ENCODE results near the gene ARHGAP23. TPM values are rescaled to one million over a fixed set of nuclear protein-coding genes. Genes with fewer than 3 reads are reported as not detected.

The ARHGAP23 gene
- total and polyA plus RNA-seq, 2 experiments from 2014 or later = 21.4 to 150 TPM

DNA sequence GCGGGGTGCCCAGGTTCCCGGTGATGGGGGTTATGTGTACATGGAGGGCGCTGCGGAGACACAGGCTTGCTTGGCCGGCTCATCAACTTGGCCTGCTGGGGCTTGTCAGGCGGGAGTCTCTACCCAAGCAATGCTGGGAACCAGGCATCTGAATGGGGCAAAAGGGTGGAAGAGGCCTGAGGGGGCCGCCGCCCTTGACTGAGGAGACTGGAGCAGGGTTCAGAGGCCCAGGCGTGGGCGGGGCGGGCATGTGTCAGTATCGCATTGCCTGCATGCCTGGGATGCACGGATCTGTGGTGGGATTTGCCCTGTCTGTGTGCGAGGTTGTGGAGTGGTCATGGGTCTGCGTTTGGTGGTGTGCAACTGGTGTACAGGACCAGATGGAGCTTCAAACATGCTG is 21.1 kb downstream of the ARHGAP23 start (continued):
- TF ChIP-seq, protein P1, sequence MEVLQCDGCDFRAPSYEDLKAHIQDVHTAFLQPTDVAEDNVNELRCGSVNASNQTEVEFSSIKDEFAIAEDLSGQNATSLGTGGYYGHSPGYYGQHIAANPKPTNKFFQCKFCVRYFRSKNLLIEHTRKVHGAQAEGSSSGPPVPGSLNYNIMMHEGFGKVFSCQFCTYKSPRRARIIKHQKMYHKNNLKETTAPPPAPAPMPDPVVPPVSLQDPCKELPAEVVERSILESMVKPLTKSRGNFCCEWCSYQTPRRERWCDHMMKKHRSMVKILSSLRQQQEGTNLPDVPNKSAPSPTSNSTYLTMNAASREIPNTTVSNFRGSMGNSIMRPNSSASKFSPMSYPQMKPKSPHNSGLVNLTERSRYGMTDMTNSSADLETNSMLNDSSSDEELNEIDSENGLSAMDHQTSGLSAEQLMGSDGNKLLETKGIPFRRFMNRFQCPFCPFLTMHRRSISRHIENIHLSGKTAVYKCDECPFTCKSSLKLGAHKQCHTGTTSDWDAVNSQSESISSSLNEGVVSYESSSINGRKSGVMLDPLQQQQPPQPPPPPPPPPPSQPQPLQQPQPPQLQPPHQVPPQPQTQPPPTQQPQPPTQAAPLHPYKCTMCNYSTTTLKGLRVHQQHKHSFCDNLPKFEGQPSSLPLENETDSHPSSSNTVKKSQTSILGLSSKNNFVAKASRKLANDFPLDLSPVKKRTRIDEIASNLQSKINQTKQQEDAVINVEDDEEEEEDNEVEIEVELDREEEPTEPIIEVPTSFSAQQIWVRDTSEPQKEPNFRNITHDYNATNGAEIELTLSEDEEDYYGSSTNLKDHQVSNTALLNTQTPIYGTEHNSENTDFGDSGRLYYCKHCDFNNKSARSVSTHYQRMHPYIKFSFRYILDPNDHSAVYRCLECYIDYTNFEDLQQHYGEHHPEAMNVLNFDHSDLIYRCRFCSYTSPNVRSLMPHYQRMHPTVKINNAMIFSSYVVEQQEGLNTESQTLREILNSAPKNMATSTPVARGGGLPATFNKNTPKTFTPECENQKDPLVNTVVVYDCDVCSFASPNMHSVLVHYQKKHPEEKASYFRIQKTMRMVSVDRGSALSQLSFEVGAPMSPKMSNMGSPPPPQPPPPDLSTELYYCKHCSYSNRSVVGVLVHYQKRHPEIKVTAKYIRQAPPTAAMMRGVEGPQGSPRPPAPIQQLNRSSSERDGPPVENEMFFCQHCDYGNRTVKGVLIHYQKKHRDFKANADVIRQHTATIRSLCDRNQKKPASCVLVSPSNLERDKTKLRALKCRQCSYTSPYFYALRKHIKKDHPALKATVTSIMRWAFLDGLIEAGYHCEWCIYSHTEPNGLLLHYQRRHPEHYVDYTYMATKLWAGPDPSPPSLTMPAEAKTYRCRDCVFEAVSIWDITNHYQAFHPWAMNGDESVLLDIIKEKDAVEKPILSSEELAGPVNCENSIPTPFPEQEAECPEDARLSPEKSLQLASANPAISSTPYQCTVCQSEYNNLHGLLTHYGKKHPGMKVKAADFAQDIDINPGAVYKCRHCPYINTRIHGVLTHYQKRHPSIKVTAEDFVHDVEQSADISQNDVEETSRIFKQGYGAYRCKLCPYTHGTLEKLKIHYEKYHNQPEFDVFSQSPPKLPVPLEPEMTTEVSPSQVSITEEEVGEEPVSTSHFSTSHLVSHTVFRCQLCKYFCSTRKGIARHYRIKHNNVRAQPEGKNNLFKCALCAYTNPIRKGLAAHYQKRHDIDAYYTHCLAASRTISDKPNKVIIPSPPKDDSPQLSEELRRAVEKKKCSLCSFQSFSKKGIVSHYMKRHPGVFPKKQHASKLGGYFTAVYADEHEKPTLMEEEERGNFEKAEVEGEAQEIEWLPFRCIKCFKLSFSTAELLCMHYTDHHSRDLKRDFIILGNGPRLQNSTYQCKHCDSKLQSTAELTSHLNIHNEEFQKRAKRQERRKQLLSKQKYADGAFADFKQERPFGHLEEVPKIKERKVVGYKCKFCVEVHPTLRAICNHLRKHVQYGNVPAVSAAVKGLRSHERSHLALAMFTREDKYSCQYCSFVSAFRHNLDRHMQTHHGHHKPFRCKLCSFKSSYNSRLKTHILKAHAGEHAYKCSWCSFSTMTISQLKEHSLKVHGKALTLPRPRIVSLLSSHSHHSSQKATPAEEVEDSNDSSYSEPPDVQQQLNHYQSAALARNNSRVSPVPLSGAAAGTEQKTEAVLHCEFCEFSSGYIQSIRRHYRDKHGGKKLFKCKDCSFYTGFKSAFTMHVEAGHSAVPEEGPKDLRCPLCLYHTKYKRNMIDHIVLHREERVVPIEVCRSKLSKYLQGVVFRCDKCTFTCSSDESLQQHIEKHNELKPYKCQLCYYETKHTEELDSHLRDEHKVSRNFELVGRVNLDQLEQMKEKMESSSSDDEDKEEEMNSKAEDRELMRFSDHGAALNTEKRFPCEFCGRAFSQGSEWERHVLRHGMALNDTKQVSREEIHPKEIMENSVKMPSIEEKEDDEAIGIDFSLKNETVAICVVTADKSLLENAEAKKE (CRISPR knock-in tag; IDR thresholded peaks at IDR 0.05) = no peak

DNA sequence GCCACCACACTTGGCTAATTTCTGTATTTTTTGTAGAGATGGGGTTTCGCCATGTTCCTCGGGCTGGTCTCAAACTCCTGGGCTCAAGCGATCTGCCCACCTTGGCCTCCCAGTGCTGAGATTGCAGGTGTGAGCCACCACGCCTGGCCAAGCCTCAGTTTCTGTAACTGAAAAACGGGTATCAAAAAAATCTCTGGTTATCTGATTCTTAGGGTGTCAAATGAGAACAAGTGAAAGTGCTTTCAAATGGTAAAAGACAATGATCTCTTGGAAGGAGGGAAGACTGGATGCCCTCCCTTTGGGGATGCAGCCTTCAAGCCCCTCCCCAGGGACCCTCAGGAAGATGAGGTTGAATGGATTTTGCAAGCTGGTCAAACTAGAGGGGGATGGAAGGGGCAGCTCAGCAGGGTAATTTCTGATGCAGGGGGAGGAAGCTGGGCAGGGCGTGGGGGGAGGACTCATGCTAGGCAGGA is 22.3 kb downstream of the ARHGAP23 start:
- Mint-ChIP-seq H3K27me3 (ENCODE audit: insufficient read depth, low read depth, poor library complexity) (peaks cover 51% of the 10 kb centered on the region), H3K36me3 (ENCODE audit: low read depth) (peaks cover 19% of the 10 kb centered on the region), H3K27ac (peak overlapping the region; percentile 99), H3K4me1 (peaks cover 58% of the 10 kb centered on the region), H3K4me3 (peak overlapping the region; percentile 93), H3K9me3 (peaks cover 3% of the 10 kb centered on the region)
- H3K36me3 ChIP-seq (ENCODE audit: insufficient read depth) = no peaks in the 10 kb centered on the region; the same call in 1 of the 2 replicates
- ATAC-seq = no peak
- peaks cover 60% of the 10 kb centered on the region for H3K4me1 ChIP-seq (ENCODE audit: insufficient read depth)
- H2AFZ ChIP-seq = no peak overlapping the region
- H3K27ac ChIP-seq (ENCODE audit: low read depth) = peak overlapping the region; percentile 100
- peak overlapping the region; percentile 58 for H3K4me2 ChIP-seq
- no peaks in the 10 kb centered on the region for H3K9me2 ChIP-seq (ENCODE audit: insufficient read depth)
- no peak for DNase-seq (ENCODE audit: low spot score)
- no peaks in the 10 kb centered on the region for H3K27me3 ChIP-seq (ENCODE audit: insufficient read depth)
- no peaks in the 10 kb centered on the region for H4K20me1 ChIP-seq (replicated peaks; ENCODE audit: insufficient read depth)
- H3K4me3 ChIP-seq = peak overlapping the region; percentile 34
- TF ChIP-seq ETS1 (IDR thresholded peaks at IDR 0.05) (no peak; the same call in 1 of the 2 replicates), CREB1 (CRISPR knock-in tag; IDR thresholded peaks at IDR 0.05; ENCODE audit: low read depth) (0 out of 2 replicates have a peak, but pooled peaks have one; percentile 14), POLR2AphosphoS5 (IDR thresholded peaks at IDR 0.05; ENCODE audit: low read depth) (no peak)
- peaks cover 70% of the 10 kb centered on the region for H3K79me2 ChIP-seq (replicated peaks; ENCODE audit: insufficient read depth)
- H3F3A ChIP-seq (replicated peaks; ENCODE audit: low read depth) = peaks cover 42% of the 10 kb centered on the region

Data from GM23338 (cell line).